H9 (cell line): ENCODE results near the gene SAP25. TPM values are rescaled to one million over a fixed set of nuclear protein-coding genes. Genes with fewer than 3 reads are reported as not detected.

ENCODE experiments used
- DNase-seq: peaks from one replicate; pipeline ENCODE4 v3.0.0-alpha.2; 2017
- H2AFZ ChIP-seq: one replicate; pipeline ENCODE4 v1.6.1; 2013; ENCODE audit warnings: mild to moderate bottlenecking, low read length, control low read depth, moderate library complexity
- H2AK5ac ChIP-seq: 2 replicates; pipeline ENCODE4 v1.6.1; 2013; ENCODE audit warnings: low read length, control low read depth, mixed read lengths; ENCODE audit not compliant: insufficient read length
- H2BK120ac ChIP-seq: one replicate; pipeline ENCODE4 v1.6.1; 2013; ENCODE audit warnings: low read depth, mild to moderate bottlenecking, low read length, control low read depth, inconsistent platforms; ENCODE audit not compliant: poor library complexity, severe bottlenecking
- H2BK12ac ChIP-seq: 2 replicates; pipeline ENCODE4 v1.6.1; 2013; ENCODE audit warnings: low read length, control low read depth, mixed read lengths, low read depth; ENCODE audit not compliant: insufficient read length
- H2BK15ac ChIP-seq: 2 replicates; pipeline ENCODE4 v1.6.1; 2013; ENCODE audit warnings: low read depth, low read length, control low read depth
- H2BK20ac ChIP-seq: one replicate; pipeline ENCODE4 v1.6.1; 2013; ENCODE audit warnings: low read depth, mild to moderate bottlenecking, low read length, control low read depth, inconsistent platforms; ENCODE audit not compliant: poor library complexity, severe bottlenecking
- H2BK5ac ChIP-seq: 2 replicates; pipeline ENCODE4 v1.6.1; 2013; ENCODE audit warnings: low read length, control low read depth, mixed read lengths; ENCODE audit not compliant: insufficient read length
- H3K14ac ChIP-seq: 2 replicates; pipeline ENCODE4 v1.6.1; 2013; ENCODE audit warnings: low read length, control low read depth; ENCODE audit not compliant: insufficient read depth
- H3K18ac ChIP-seq: 2 replicates; pipeline ENCODE4 v1.6.1; 2013; ENCODE audit warnings: low read depth, mild to moderate bottlenecking, mixed read lengths, low read length, control low read depth; ENCODE audit not compliant: insufficient read length
- H3K23ac ChIP-seq: 2 replicates; pipeline ENCODE4 v1.6.1; 2013; ENCODE audit warnings: low read length, control low read depth, mixed read lengths, low read depth; ENCODE audit not compliant: insufficient read length
- H3K23me2 ChIP-seq: 2 replicates; pipeline ENCODE4 v1.6.1; 2013; ENCODE audit warnings: low read depth, mild to moderate bottlenecking, mixed read lengths, low read length, control low read depth; ENCODE audit not compliant: insufficient read length, poor library complexity, severe bottlenecking
- H3K27ac ChIP-seq: 2 replicates; pipeline ENCODE4 v1.5.1; 2013; ENCODE audit warnings: low read length, control low read depth, mixed read lengths, low read depth; ENCODE audit not compliant: insufficient read length
- H3K27me3 ChIP-seq: 2 replicates; pipeline ENCODE4 v1.6.1; 2013; ENCODE audit warnings: low read length, control low read depth, inconsistent platforms; ENCODE audit not compliant: insufficient read depth
- H3K4ac ChIP-seq: 2 replicates; pipeline ENCODE4 v1.6.1; 2013; ENCODE audit warnings: low read depth, mild to moderate bottlenecking, control low read depth, inconsistent platforms, low read length, moderate library complexity
- H3K4me1 ChIP-seq: 2 replicates; pipeline ENCODE4 v1.6.1; 2013; ENCODE audit warnings: low read length, control low read depth, inconsistent platforms; ENCODE audit not compliant: insufficient read depth
- H3K4me2 ChIP-seq: 2 replicates; pipeline ENCODE4 v1.6.1; 2013; ENCODE audit warnings: low read length, control low read depth, mixed read lengths; ENCODE audit not compliant: insufficient read length, insufficient read depth
- H3K56ac ChIP-seq: 2 replicates; pipeline ENCODE4 v1.6.1; 2013; ENCODE audit warnings: low read depth, mild to moderate bottlenecking, mixed read lengths, low read length, control low read depth; ENCODE audit not compliant: insufficient read length
- H3K79me1 ChIP-seq: 2 replicates; pipeline ENCODE4 v1.6.1; 2013; ENCODE audit warnings: low read depth, mild to moderate bottlenecking, moderate library complexity, low read length, control low read depth, inconsistent platforms; ENCODE audit not compliant: insufficient read depth, poor library complexity, severe bottlenecking
- H3K79me2 ChIP-seq: 2 replicates; pipeline ENCODE4 v1.6.1; 2013; ENCODE audit warnings: low read length, control low read depth, inconsistent platforms; ENCODE audit not compliant: insufficient read depth
- H3K9ac ChIP-seq: 2 replicates; pipeline ENCODE4 v1.6.1; 2013; ENCODE audit warnings: low read length, control low read depth, mixed read lengths; ENCODE audit not compliant: insufficient read length; ENCODE audit errors: extremely low read depth
- H3K9me3 ChIP-seq: one replicate; pipeline ENCODE4 v1.6.1; 2013; ENCODE audit warnings: low read depth, low read length, inconsistent platforms; ENCODE audit not compliant: control insufficient read depth
- H3T11ph ChIP-seq: one replicate; pipeline ENCODE4 v1.6.1; 2013; ENCODE audit warnings: mild to moderate bottlenecking, low read length, control low read depth, inconsistent platforms
- H4K20me1 ChIP-seq: one replicate; pipeline ENCODE4 v1.6.1; 2013; ENCODE audit not compliant: control insufficient read depth, insufficient read length, insufficient read depth
- H4K5ac ChIP-seq: 2 replicates; pipeline ENCODE4 v1.6.1; 2013; ENCODE audit warnings: low read depth, mild to moderate bottlenecking, mixed read lengths, low read length, control low read depth; ENCODE audit not compliant: insufficient read length
- H4K8ac ChIP-seq: replicated peaks from 2 replicates; pipeline ENCODE4 v1.6.1; 2013; ENCODE audit warnings: low read length, control low read depth, mixed read lengths, low read depth; ENCODE audit not compliant: insufficient read length
- H4K91ac ChIP-seq: 2 replicates; pipeline ENCODE4 v1.6.1; 2013; ENCODE audit warnings: low read depth, mild to moderate bottlenecking, moderate library complexity, mixed read lengths, low read length, control low read depth; ENCODE audit not compliant: insufficient read length
- H3K27ac Mint-ChIP-seq, 3 experiments: 2 replicates in 2 of 3; 3 replicates in 1 of 3; pipeline ENCODE4 v1.8.0; 2020 to 2021; ENCODE audit warnings: mixed read lengths in 3 of 3, mild to moderate bottlenecking in 1 of 3, moderate library complexity in 1 of 3
- H3K27me3 Mint-ChIP-seq: 2 replicates; pipeline ENCODE4 v1.8.0; 2021; ENCODE audit warnings: low read depth, mild to moderate bottlenecking, moderate library complexity, mixed read lengths
- H3K36me3 Mint-ChIP-seq, 3 experiments: 2 replicates in 2 of 3; 3 replicates in 1 of 3; pipeline ENCODE4 v1.8.0; 2020 to 2021; ENCODE audit warnings: low read depth in 3 of 3, mixed read lengths in 3 of 3; ENCODE audit not compliant: insufficient read depth in 1 of 3
- H3K4me1 Mint-ChIP-seq, 2 experiments: 2 replicates each; pipeline ENCODE4 v1.8.0; 2020; ENCODE audit warnings: mixed read lengths in 2 of 2
- H3K4me3 Mint-ChIP-seq, 2 experiments: 2 replicates in 1 of 2; 3 replicates in 1 of 2; pipeline ENCODE4 v1.8.0; 2020 to 2021; ENCODE audit warnings: mild to moderate bottlenecking in 2 of 2, mixed read lengths in 2 of 2, moderate library complexity in 1 of 2
- H3K9me3 Mint-ChIP-seq, 2 experiments: 2 replicates in 1 of 2; 3 replicates in 1 of 2; pipeline ENCODE4 v1.8.0; 2020; ENCODE audit warnings: mild to moderate bottlenecking in 2 of 2, mixed read lengths in 2 of 2, moderate library complexity in 1 of 2
- CTCF ChIP-seq: fragments of 200-600 bp; sonication (generic); conservative IDR thresholded peaks from 3 replicates; pipeline ENCODE4 v1.8.0; 2021; ENCODE audit warnings: antibody characterized with exemption, mild to moderate bottlenecking
- WGBS: extraction: QIAGEN DNeasy Blood & Tissue Kit; methylation state at CpG from one replicate; pipeline ENCODE4 v1.1.7; 2013; ENCODE audit warnings: missing lambda C conversion rate, low lambda C conversion rate, mixed read lengths; ENCODE audit not compliant: insufficient read length; ENCODE audit errors: extremely low coverage; 5-methylcytosine and 5-hydroxymethylcytosine counted together
- total RNA-seq: library from RNA; stranded (reverse); gene quantifications from 2 replicates; pipeline ENCODE4 v1.2.1, GENCODE V29; 2021

SAP25 gene
- total RNA-seq, 1 experiment from 2014 or later, result 4.2 TPM

GRCh38 chr7:100582650-100583049 lies 8.9 kb upstream of the SAP25 start:
- TF ChIP-seq CTCF, result no peak
- Histone ChIP-seq H2BK20ac (no peak overlapping the region), H3K56ac (no peak overlapping the region), H2BK12ac (no peak overlapping the region), H3K23ac (no peak overlapping the region), H3T11ph (no peak overlapping the region), H3K27ac (no peak overlapping the region), H4K5ac (no peak overlapping the region), H2BK5ac (no peak overlapping the region), H2BK15ac (no peak overlapping the region), H3K27me3 (no peaks in the 10 kb centered on the region), H4K8ac (no peak overlapping the region), H4K20me1 (no peaks in the 10 kb centered on the region), H3K23me2 (peaks cover 8% of the 10 kb centered on the region), H3K79me2 (no peaks in the 10 kb centered on the region), H3K9me3 (no peaks in the 10 kb centered on the region), H3K18ac (no peak overlapping the region), H2AK5ac (no peak overlapping the region), H3K9ac (no peak overlapping the region), H3K4me1 (peaks cover 4% of the 10 kb centered on the region; the same call in 1 of the 2 replicates), H3K4ac (no peak overlapping the region), H3K14ac (no peak overlapping the region), H2BK120ac (no peak overlapping the region), H3K4me2 (no peak overlapping the region), H4K91ac (no peak overlapping the region), H2AFZ (no peak overlapping the region), H3K79me1 (no peaks in the 10 kb centered on the region)
- H3K27me3 Mint-ChIP-seq, result peaks cover under 1% of the 10 kb centered on the region; the same call in 1 of the 2 replicates
- H3K4me1 Mint-ChIP-seq, result peaks cover 22 to 25% of the 10 kb centered on the region in 2 experiments
- no CpG with 5 or more reads among the region's 11 CpGs for WGBS
- H3K27ac Mint-ChIP-seq, result no peak overlapping the region
- no peak for DNase-seq
- H3K36me3 Mint-ChIP-seq, result peaks cover 9 to 17% (median 15%) of the 10 kb centered on the region in 3 experiments; a peak in 5 of 7 replicates
- H3K9me3 Mint-ChIP-seq, result no peaks in the 10 kb centered on the region
- H3K4me3 Mint-ChIP-seq, result no peak overlapping the region
